ENCODE measurements around the gene ZMYM1.

DNA sequence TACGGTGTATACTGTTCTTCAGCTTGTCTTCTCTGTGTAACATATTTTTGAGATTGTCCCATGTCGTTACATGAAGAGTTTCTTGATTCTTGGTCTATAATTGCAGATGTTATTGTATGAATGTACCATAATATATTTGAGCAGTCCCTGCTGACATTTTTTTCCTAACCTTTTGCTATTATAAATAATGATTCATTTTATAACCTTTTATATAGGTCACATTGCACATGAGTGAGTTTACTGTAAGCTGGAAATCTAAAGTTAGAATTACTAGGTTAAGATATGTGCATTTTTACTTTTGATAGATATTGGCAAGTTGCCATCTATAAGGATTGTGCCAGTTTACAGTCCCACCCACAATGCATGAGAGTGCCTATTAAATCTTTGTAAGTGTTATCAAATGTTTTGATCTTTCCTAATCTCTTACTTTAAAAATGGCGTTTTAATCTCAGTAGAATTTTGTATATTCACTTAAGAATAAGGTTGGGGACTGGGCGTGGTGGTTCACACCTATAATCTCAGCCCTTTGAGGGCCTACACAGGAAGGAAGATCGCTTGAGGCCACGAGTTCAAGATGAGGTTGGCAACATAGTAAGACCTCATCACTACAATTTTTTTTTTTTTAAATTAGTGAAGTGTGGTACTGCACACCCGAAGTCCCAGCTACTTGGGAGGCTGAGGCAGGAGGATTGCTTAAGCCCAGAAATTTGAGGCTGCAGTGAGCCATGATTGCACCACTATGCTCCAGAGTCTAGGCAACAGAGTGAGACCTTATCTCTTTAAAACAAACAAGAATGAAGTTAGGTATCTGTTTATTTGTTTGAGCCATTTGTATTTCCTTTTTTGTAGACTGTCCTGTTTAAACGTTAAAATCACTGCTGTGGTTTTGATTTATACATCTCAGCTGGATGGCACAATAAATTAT is 36.5 kb downstream of the ZMYM1 start:
- TF ChIP-seq, protein P1, sequence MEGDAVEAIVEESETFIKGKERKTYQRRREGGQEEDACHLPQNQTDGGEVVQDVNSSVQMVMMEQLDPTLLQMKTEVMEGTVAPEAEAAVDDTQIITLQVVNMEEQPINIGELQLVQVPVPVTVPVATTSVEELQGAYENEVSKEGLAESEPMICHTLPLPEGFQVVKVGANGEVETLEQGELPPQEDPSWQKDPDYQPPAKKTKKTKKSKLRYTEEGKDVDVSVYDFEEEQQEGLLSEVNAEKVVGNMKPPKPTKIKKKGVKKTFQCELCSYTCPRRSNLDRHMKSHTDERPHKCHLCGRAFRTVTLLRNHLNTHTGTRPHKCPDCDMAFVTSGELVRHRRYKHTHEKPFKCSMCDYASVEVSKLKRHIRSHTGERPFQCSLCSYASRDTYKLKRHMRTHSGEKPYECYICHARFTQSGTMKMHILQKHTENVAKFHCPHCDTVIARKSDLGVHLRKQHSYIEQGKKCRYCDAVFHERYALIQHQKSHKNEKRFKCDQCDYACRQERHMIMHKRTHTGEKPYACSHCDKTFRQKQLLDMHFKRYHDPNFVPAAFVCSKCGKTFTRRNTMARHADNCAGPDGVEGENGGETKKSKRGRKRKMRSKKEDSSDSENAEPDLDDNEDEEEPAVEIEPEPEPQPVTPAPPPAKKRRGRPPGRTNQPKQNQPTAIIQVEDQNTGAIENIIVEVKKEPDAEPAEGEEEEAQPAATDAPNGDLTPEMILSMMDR (IDR thresholded peaks at IDR 0.05), result no peak
- TF ChIP-seq EP300 (IDR thresholded peaks at IDR 0.05) (no peak), POLR2A (IDR thresholded peaks at IDR 0.05) (no peak), POLR2AphosphoS5 (IDR thresholded peaks at IDR 0.05) (no peak)

Data from gastroesophageal sphincter (tissue), 3 donors.